HCT116 (cell line): Measurements from ENCODE around the gene ZYX. TPM values are rescaled to one million over a fixed set of nuclear protein-coding genes. Genes with fewer than 3 reads are reported as not detected.

Experiments
- ATAC-seq: fragments of 200-7000 bp; cut with Tn5 transposase; 2 replicates; pipeline ENCODE4 v1.9.1; 2020; ENCODE audit warnings: mild to moderate bottlenecking, moderate library complexity
- BruUV-seq: library from RNA; stranded (reverse); fragments of 400-500 nt; replicated peaks from 2 replicates; lab custom pipeline; 2021; lab: Mats Ljungman, UMichigan
- CTCF ChIA-PET: fragments of 300-600 bp; sonication (Branson Sonifier 250); formaldehyde crosslinking; loops from one replicate; lab custom pipeline; 2021; ENCODE audit warnings: antibody characterized with exemption; lab: Charles Lee
- POLR2A ChIA-PET: fragments of 300-600, 350-600 bp; sonication (Branson Sonifier 250); formaldehyde crosslinking; loops from one replicate; lab custom pipeline; 2021; ENCODE audit warnings: antibody characterized with exemption; lab: Charles Lee
- RAD21 ChIA-PET, 2 experiments: fragments of 300-600 bp; sonication (Branson Sonifier 250); formaldehyde crosslinking; loops; one replicate each; lab custom pipeline; 2023; ENCODE audit warnings: low total read pairs in 2 of 2; ENCODE audit not compliant: uncharacterized antibody in 2 of 2, unreplicated experiment in 2 of 2, low non-redundant PET in 1 of 2; lab: Charles Lee
- DNase-seq: peaks from one replicate; pipeline ENCODE4 v3.0.0-alpha.2; 2010; ENCODE audit warnings: low read depth, low spot score
- H2AFZ ChIP-seq: fragments of 200-600 bp; shearing (Covaris generic), sonication (generic); 2 replicates; pipeline ENCODE4 v1.6.1; 2017; ENCODE audit warnings: low read depth, mixed run types, mixed read lengths, antibody characterized with exemption, low read length; ENCODE audit not compliant: poor library complexity, severe bottlenecking
- H3K27ac ChIP-seq: 2 replicates; pipeline ENCODE4 v1.5.1; 2012; ENCODE audit warnings: low read depth, low read length
- H3K27me3 ChIP-seq: fragments of 200-600 bp; sonication (generic); 2 replicates; pipeline ENCODE4 v1.6.1; 2016; ENCODE audit warnings: mixed run types, low read length, mixed read lengths; ENCODE audit not compliant: insufficient read depth
- H3K36me3 ChIP-seq, 2 experiments: fragments of 200-500 bp in 1 of 2; fragments of 200-600 bp in 1 of 2; sonication (Bioruptor generic) in 1 of 2; sonication (generic) in 1 of 2; 2 replicates each; pipeline versions ENCODE4 v1.5.1 to v1.6.1; 2014 to 2016; ENCODE audit warnings: low read length in 2 of 2, inconsistent platforms in 1 of 2, mixed read lengths in 1 of 2, mixed run types in 1 of 2; ENCODE audit not compliant: insufficient read depth in 2 of 2, control insufficient read depth in 1 of 2
- H3K4me1 ChIP-seq, 2 experiments: fragments of 200-600 bp in 1 of 2; sonication (generic) in 1 of 2; 2 replicates each; pipeline versions ENCODE4 v1.5.1 to v1.6.1; 2012 to 2017; ENCODE audit warnings: low read length in 2 of 2, inconsistent platforms in 1 of 2, mild to moderate bottlenecking in 1 of 2, mixed read lengths in 1 of 2, mixed run types in 1 of 2, moderate library complexity in 1 of 2; ENCODE audit not compliant: insufficient read depth in 2 of 2, control insufficient read depth in 1 of 2
- H3K4me2 ChIP-seq: fragments of 200-600 bp; sonication (generic); 2 replicates; pipeline ENCODE4 v1.6.1; 2017; ENCODE audit warnings: mixed run types, low read length, mixed read lengths
- H3K4me3 ChIP-seq, 2 experiments: fragments of 200-600 bp in 1 of 2; sonication (generic) in 1 of 2; replicated peaks in 1 of 2; 2 replicates each; pipeline ENCODE4 v1.5.1; 2011 to 2016; ENCODE audit warnings: low read length in 2 of 2, control low read depth in 1 of 2, low read depth in 1 of 2, mild to moderate bottlenecking in 1 of 2, mixed read lengths in 1 of 2, mixed run types in 1 of 2
- H3K79me2 ChIP-seq: fragments of 200-600 bp; sonication (generic); 2 replicates; pipeline ENCODE4 v1.6.1; 2017; ENCODE audit warnings: mild to moderate bottlenecking, mixed run types, low read length, moderate library complexity, mixed read lengths; ENCODE audit not compliant: insufficient read depth
- H3K9ac ChIP-seq: fragments of 200-600 bp; sonication (generic); 2 replicates; pipeline ENCODE4 v1.6.1; 2016; ENCODE audit warnings: low read length, mixed read lengths
- H3K9me2 ChIP-seq: fragments of 200-600 bp; sonication (generic), shearing (Covaris generic); 2 replicates; pipeline ENCODE4 v1.6.1; 2017; ENCODE audit warnings: mixed run types, mild to moderate bottlenecking, moderate library complexity; ENCODE audit not compliant: insufficient read depth
- H3K9me3 ChIP-seq, 2 experiments: fragments of 200-500 bp in 1 of 2; fragments of 200-600 bp in 1 of 2; sonication (Bioruptor generic) in 1 of 2; sonication (generic) in 1 of 2; 2 replicates each; pipeline ENCODE4 v1.6.1; 2014 to 2017; ENCODE audit warnings: low read length in 2 of 2, mixed read lengths in 2 of 2, inconsistent platforms in 1 of 2, low read depth in 1 of 2, mild to moderate bottlenecking in 1 of 2, mixed run types in 1 of 2, moderate library complexity in 1 of 2; ENCODE audit not compliant: control insufficient read depth in 1 of 2, insufficient read depth in 1 of 2
- H4K20me1 ChIP-seq: fragments of 200-600 bp; sonication (generic), shearing (Covaris generic); 2 replicates; pipeline ENCODE4 v1.6.1; 2017; ENCODE audit warnings: mixed run types, mild to moderate bottlenecking, moderate library complexity; ENCODE audit not compliant: insufficient read depth
- ATF3 ChIP-seq: IDR thresholded peaks from 2 replicates; pipeline ENCODE4 v1.6.1; 2012
- CBX3 ChIP-seq: IDR thresholded peaks from 2 replicates; pipeline ENCODE4 v1.6.1; 2012; ENCODE audit warnings: low read depth
- EGR1 ChIP-seq: IDR thresholded peaks from 2 replicates; pipeline ENCODE4 v1.6.1; 2012; ENCODE audit warnings: low read depth
- ELF1 ChIP-seq: IDR thresholded peaks from 2 replicates; pipeline ENCODE4 v1.6.1; 2012; ENCODE audit warnings: low read depth, borderline replicate concordance
- FOSL1 ChIP-seq: IDR thresholded peaks from 2 replicates; pipeline ENCODE4 v1.6.1; 2012; ENCODE audit warnings: low read depth
- JUND ChIP-seq: IDR thresholded peaks from 2 replicates; pipeline ENCODE4 v1.6.1; 2012
- MAX ChIP-seq: IDR thresholded peaks from 2 replicates; pipeline ENCODE4 v1.6.1; 2012
- POLR2A ChIP-seq: IDR thresholded peaks from 2 replicates; pipeline ENCODE4 v1.7.0; 2011; ENCODE audit warnings: borderline replicate concordance; ENCODE audit not compliant: insufficient read depth, insufficient read length; ENCODE audit errors: extremely low read depth
- POLR2AphosphoS5 ChIP-seq: IDR thresholded peaks from 2 replicates; pipeline ENCODE4 v1.6.1; 2011; ENCODE audit warnings: mild to moderate bottlenecking, low read depth, low read length, moderate library complexity
- SIN3A ChIP-seq: IDR thresholded peaks from 2 replicates; pipeline ENCODE4 v1.6.1; 2012; ENCODE audit warnings: low read depth
- SRF ChIP-seq: IDR thresholded peaks from 2 replicates; pipeline ENCODE4 v1.6.1; 2012; ENCODE audit warnings: low read depth
- TCF7L2 ChIP-seq: IDR thresholded peaks from 2 replicates; pipeline ENCODE4 v1.7.0; 2011; ENCODE audit warnings: borderline replicate concordance, inconsistent platforms; ENCODE audit not compliant: insufficient read depth, insufficient read length; ENCODE audit errors: extremely low read depth
- YY1 ChIP-seq: IDR thresholded peaks from 2 replicates; pipeline ENCODE4 v1.6.1; 2011; ENCODE audit warnings: low read length, low read depth, moderate library complexity, mild to moderate bottlenecking; ENCODE audit not compliant: insufficient replicate concordance; ENCODE audit errors: extremely low read depth
- ZFX ChIP-seq: fragments of 450-650 bp; IDR thresholded peaks from 2 replicates; pipeline ENCODE4 v1.6.1; 2017
- ZNF274 ChIP-seq: fragments of 200-500 bp; sonication (Bioruptor generic); IDR thresholded peaks from 2 replicates; pipeline ENCODE4 v1.6.1; 2014; ENCODE audit warnings: mild to moderate bottlenecking, low read depth, low read length, inconsistent platforms
- intact Hi-C: fragments of 100-400 bp; cut with micrococcal nuclease; formaldehyde crosslinking; loops from 2 replicates; pipeline ENCODE4 v1.10.0; 2022
- total RNA-seq: library from RNA; stranded (reverse); gene quantifications from one replicate; pipeline ENCODE4 v1.2.1, GENCODE V29; 2021; ENCODE audit not compliant: unreplicated experiment

The ZYX gene
- total RNA-seq, 1 experiment from 2014 or later = 144 TPM

DNA sequence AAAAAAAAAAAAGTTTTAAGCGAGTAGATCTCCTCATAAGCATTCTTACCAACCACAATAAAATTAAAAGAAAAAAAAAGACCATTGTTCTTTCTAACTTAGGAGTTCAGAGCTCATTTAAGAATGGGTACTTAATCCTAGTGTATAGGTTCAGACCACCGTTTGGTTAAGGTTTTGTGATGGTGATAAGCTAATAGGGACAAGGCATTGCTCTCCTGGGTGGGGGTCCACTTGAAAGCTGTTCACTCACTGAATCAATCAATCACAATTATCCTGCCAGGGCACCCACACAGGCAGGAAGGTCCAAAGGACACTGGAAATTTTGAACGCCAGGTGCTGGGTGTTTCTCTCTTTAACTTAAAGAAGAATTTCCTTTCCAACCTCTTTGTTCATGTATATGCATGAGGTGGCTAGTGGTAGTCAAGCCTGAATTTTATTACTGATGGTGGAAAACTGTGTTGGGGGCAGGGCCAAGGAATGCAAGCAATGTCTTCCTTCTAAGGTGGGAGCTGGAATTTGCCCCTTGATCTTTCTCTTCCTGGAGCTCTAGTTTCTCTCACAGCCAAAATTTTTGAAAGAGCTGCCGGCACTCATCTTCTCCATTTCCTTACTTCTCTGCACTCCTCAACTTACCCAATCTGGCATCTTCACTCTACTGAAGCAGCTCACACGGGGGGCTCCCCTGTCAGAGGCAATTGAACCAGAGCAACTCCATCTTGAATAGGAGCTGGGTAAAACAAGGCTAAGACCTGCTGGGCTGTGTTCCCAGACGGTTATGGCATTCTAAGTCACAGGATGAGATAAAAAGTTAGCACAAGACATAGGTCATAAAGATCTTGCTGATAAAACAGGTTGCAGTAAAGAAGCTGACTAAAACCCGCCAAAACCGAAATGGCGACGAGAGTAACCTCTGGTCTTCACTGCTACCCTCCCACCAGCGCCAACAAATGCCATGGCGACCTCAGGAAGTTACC is 11.2 kb upstream of the ZYX start:
- no TSS peak for BruUV-seq
- RAD21 ChIA-PET = interaction anchor here in 1 of 2 experiments (0.9 kb wide), 1 partner anchor 130 kb away, joined by 3 read pairs; no protein-coding TSS in a partner anchor

More for the DNA sequence above, 11.2 kb upstream of the ZYX start:
- H3K9me2 ChIP-seq = no peaks in the 10 kb centered on the region
- H4K20me1 ChIP-seq = no peaks in the 10 kb centered on the region
- TF ChIP-seq SIN3A (no peak), SRF (no peak), ZFX (no peak), EGR1 (no peak), POLR2AphosphoS5 (no peak), ELF1 (no peak), FOSL1 (no peak), JUND (no peak), TCF7L2 (no peak), ATF3 (no peak), MAX (no peak), POLR2A (no peak), CBX3 (no peak), ZNF274 (no peak), YY1 (no peak)
- no peaks in the 10 kb centered on the region for H3K27me3 ChIP-seq
- no peak overlapping the region for H3K9ac ChIP-seq
- peak overlapping the region; percentile 59; the same call in 1 of the 2 replicates for H3K4me2 ChIP-seq
- intact Hi-C loops = no loop called here
- no peaks in the 10 kb centered on the region for H3K79me2 ChIP-seq
- no peaks in the 10 kb centered on the region for H3K9me3 ChIP-seq
- no peak overlapping the region for H3K27ac ChIP-seq
- peak overlapping the region; percentile 52 for H2AFZ ChIP-seq
- ATAC-seq (no peak), DNase-seq (no peak)
- H3K36me3 ChIP-seq = no peaks in the 10 kb centered on the region
- POLR2A ChIA-PET = interaction anchor here (1.4 kb wide), 1 partner anchor 10 kb away, joined by 3 read pairs; no protein-coding TSS in a partner anchor
- H3K4me3 ChIP-seq = no peak overlapping the region
- CTCF ChIA-PET = interaction anchor here (1.1 to 1.6 kb wide), 2 partner anchors 10 to 35 kb away, joined by 3 read pairs; no protein-coding TSS in a partner anchor
- H3K4me1 ChIP-seq = peaks cover 11 to 44% of the 10 kb centered on the region in 2 experiments
